ENCODE data around the gene SLC22A5.

GRCh38 chr5:132391247-132391646 lies 21.7 kb downstream of the SLC22A5 start:
- TF ChIP-seq EZH2 (IDR thresholded peaks at IDR 0.05; ENCODE audit: borderline replicate concordance, low read depth, low read length, severe bottlenecking): no peak
- TF ChIP-seq CTCF (IDR thresholded peaks at IDR 0.05; ENCODE audit: extremely low read depth in 1 of 2, insufficient read depth in 1 of 2, low read depth in 1 of 2, low read length in 2 of 2): no peak
- no peak for TF ChIP-seq POLR2AphosphoS5 (IDR thresholded peaks at IDR 0.05; ENCODE audit: insufficient read depth, low read depth, low read length)
- TF ChIP-seq MYC (IDR thresholded peaks at IDR 0.05; ENCODE audit: low read depth, low read length): no peak
- TF ChIP-seq POLR2A (IDR thresholded peaks at IDR 0.05; ENCODE audit: low read depth, low read length): no peak
